H1 (cell line): Measurements from ENCODE around the gene OTX2. TPM values are rescaled to one million over a fixed set of nuclear protein-coding genes. Genes with fewer than 3 reads are reported as not detected.
A peak's percentile ranks its signal among the peaks of the same experiment; 100 is the strongest.

Experiments used
- ASH2L ChIP-seq: fragments of 200-600, 300-600 bp; sonication (generic); IDR thresholded peaks from one replicate; pipeline ENCODE4 v1.7.1; 2017; ENCODE audit warnings: low read length
- GABPA ChIP-seq: IDR thresholded peaks from 2 replicates; pipeline ENCODE4 v1.6.1; 2011; ENCODE audit warnings: mild to moderate bottlenecking, low read length, moderate library complexity, borderline replicate concordance; ENCODE audit not compliant: insufficient read depth
- HDAC2 ChIP-seq, 2 experiments: fragments of 300-600 bp in 1 of 2; sonication (generic) in 1 of 2; IDR thresholded peaks; 2 replicates each; pipeline ENCODE4 v1.6.1; 2011 to 2012; ENCODE audit warnings: low read depth in 2 of 2, low read length in 2 of 2, mild to moderate bottlenecking in 2 of 2, moderate library complexity in 2 of 2, borderline replicate concordance in 1 of 2, inconsistent platforms in 1 of 2
- MAX ChIP-seq: IDR thresholded peaks from 2 replicates; pipeline ENCODE4 v1.6.1; 2012; ENCODE audit warnings: inconsistent platforms
- RNF2 ChIP-seq: fragments of 200-900, 300-1000 bp; sonication (generic); IDR thresholded peaks from 2 replicates; pipeline ENCODE4 v1.7.1; 2016; ENCODE audit warnings: borderline replicate concordance, low read depth, mild to moderate bottlenecking, antibody characterized with exemption, low read length; ENCODE audit not compliant: poor library complexity, severe bottlenecking; ENCODE audit errors: missing control alignments
- TEAD4 ChIP-seq: IDR thresholded peaks from 2 replicates; pipeline ENCODE4 v1.6.1; 2012; ENCODE audit warnings: low read depth, low read length, inconsistent platforms, mixed read lengths
- polyA plus RNA-seq, 7 experiments: library from polyadenylated mRNA; depleted of rRNA in 3 of 7; stranded (reverse) in 5 of 7; unstranded in 2 of 7; fragments of >200 nt in 5 of 7; fragments of 200-250 nt in 2 of 7; gene quantifications; 1 replicate in 5 of 7; 2 replicates in 1 of 7; 4 replicates in 1 of 7; pipeline versions ENCODE4 v1.2.1 to v1.2.3, GENCODE V29; 2011 to 2013; ENCODE audit warnings: missing spikeins in 2 of 7, mixed read lengths in 2 of 7
- total RNA-seq: library from RNA; stranded (reverse); fragmentation: NEBNext Ultra II Directional; extraction: Animal tissue kit (Norgen Biotek cat#: 25700); gene quantifications from 2 replicates; pipeline ENCODE4 v1.2.1, GENCODE V29; 2021

The OTX2 gene
- total and polyA plus RNA-seq, 2 of the 8 experiments (the other 6 are each of a cell fraction or from before 2014, with no cell fraction given), result 33.9 to 155 TPM

GRCh38 chr14:56794557-56795283 is 15.6 kb downstream of the OTX2 start (continued):
- TF ChIP-seq ASH2L, result no peak
- TF ChIP-seq HDAC2 (IDR thresholded peaks at IDR 0.05; ENCODE audit: borderline replicate concordance in 1 of 2, low read depth in 2 of 2, low read length in 2 of 2), result 0 out of 4 replicates have a peak, but pooled peaks of 1 of the 2 experiments have one; percentile 52
- TF ChIP-seq GABPA, result no peak
- TF ChIP-seq RNF2, result peak; percentile 65
- peak; percentile 73 for TF ChIP-seq MAX
- no peak for TF ChIP-seq TEAD4
